ENCODE results near the gene NTN3. TPM values are rescaled to one million over a fixed set of nuclear protein-coding genes. Genes with fewer than 3 reads are reported as not detected.

Gene NTN3
- total and polyA plus RNA-seq, 12 donors, result 0.16 to 1.5 (median 0.32) TPM; not detected in 3

DNA sequence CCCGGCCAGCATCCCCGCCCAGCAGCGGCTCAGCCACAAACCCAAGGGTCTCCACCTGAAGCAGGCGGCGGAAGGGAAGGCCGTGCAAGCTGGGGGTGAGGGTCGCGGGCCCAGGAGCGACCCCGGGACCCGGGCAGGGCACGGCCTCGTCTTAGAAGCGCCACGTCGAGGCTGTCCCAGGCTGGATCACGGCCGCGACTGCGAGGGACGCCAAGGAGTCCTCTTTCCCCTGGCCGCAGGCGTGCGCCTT is 42.4 kb upstream of the NTN3 start:
- TF ChIP-seq CTCF (IDR thresholded peaks at IDR 0.05) (peak in 1 of 6 experiments; percentile 19), POLR2A (IDR thresholded peaks at IDR 0.05) (no peak)
- intact Hi-C loops (cut with DNase I), result loop anchor here (5.0 to 10.0 kb wide), 2 partner anchors 76 to 86 kb away; partner anchors contain the start of gene ABCA3 (in 2 of the 2)
- Histone ChIP-seq H3K27ac (peak overlapping the region in 3 of 5 donors; percentile 4 to 76 (median 70)), H3K4me3 (peak overlapping the region; percentile 5 to 85 (median 56)), H3K9me3 (replicated peaks in 1 of 3) (no peaks in the 10 kb centered on the region), H3K4me1 (replicated peaks in 1 of 2) (peaks cover 0 to 10% of the 10 kb centered on the region in 2 donors), H3K27me3 (no peaks in the 10 kb centered on the region), H3K36me3 (replicated peaks in 1 of 2) (peaks cover 0 to 12% of the 10 kb centered on the region in 2 donors)
- peak in 1 of 7 donors; percentile 25 for DNase-seq
- WGBS, 4 donors, result 1% methylated on average over 23 to 24 of the region's 24 CpGs; no CpG with 5 or more reads in 2 of the 4 donors

DNA sequence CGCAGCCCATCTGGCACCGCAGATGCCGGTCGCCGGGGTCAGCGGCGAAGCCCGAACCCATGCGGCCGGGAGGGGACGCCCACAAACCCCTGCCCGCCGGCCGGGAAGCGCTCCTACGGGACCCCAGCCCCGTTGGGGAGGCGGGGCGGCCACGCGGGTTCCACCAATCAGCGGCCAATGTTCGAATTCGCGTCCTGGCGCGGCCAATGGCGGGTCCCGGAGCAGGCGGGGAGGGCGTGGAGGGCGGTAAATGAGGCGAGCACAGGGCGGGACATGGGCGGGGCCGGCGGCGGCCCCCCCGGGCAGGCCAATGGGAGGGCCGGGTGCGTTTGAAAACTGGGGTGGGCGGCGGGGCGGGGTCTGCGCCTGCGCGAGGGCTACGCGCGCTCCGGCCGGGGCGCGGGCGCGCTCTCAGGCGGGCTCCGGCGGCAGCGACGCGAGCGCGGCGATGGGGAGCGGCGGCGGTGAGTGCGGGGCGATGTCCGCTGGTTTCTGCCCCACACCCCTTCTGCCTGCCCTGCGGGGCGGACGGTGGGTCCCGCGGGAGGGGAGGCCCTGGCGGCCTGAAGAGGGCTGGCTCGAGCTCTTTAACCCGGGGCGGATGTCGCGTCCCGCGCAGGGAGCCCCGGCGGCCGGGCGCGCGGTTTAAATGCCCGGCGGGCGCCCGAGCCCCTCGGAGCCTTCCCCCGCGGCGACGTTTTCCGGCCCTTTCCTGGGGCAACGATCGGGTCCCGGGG is 41.9 kb upstream of the NTN3 start, which contains the start of gene CCNF:
Gene CCNF, plus strand, starts transcription at position 414 of the 737 bp plus-strand sequence. Its CDS starts 35 bp downstream, at position 449.
- H3K9me3 ChIP-seq (replicated peaks in 1 of 3), result no peaks in the 10 kb centered on the region
- 0 to 2% (median 1%) methylated on average over 48 to 103 of the region's 103 CpGs; no CpG with 5 or more reads in 1 of the 4 donors for WGBS, 4 donors
- peak within 1 kb of the TSS; percentile 35 to 90 (median 64) for H3K4me3 ChIP-seq
- peaks cover 0 to 12% of the 10 kb centered on the region in 2 donors for H3K36me3 ChIP-seq (replicated peaks in 1 of 2)
- intact Hi-C loops (cut with DNase I), result loop anchor here (5.0 to 10.0 kb wide), 2 partner anchors 76 to 87 kb away; partner anchors contain the start of gene ABCA3 (in 2 of the 2)
- peak; percentile 95 to 98 (median 97) for DNase-seq
- H3K4me1 ChIP-seq (replicated peaks in 1 of 2), result peaks cover 0 to 10% of the 10 kb centered on the region in 2 donors
- no peaks in the 10 kb centered on the region for H3K27me3 ChIP-seq
- peak within 1 kb of the TSS in 3 of 5 donors; percentile 55 to 76 (median 70) for H3K27ac ChIP-seq
- TF ChIP-seq CTCF (IDR thresholded peaks at IDR 0.05) (peak in 2 of 6 experiments; percentile 44 to 49), POLR2A (IDR thresholded peaks at IDR 0.05) (peak in 1 of 2 donors; percentile 40)

DNA sequence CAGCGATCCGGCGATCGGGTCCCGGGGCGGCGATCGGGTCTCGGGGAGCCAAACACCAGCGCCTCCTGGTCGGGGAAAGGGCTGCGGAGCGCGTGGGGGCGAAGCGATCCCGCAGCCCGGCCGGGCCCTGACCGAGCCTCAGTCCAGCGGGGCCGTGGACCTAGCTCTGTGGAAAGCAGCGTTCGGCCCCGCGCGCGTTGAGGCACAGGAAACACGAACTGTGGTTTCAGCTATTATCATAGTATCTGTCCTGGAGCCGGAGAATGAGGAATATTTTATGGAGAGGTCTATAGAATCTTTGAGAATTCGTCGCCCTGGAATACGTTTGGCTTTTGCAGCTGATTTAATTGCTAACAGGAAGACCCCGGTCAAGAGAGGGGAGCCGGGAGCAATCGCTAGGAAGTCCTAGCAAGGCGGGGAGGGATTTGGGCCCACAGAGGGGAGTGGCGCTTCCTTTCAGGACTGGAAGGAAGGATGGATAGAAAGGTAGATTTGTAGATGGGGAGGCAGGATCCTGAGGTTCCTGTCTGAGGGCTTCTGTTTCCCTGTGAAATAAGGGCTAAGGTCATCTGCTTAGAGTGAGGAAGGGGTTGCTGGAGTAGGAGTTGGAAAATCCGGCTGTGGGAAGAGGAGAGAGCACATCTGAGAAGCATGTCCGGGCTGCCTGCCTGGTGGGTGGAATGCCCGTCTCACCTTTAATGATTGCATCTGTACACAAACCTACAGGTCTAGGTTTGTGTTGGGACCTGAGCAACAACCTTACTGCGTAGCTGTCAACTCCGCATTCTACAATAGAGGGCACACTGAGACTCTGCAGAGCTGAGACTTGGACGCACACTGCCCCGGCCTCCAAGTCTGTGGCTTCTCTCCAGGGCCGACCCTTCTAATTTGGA is 41.1 kb upstream of the NTN3 start:
- Histone ChIP-seq H3K9me3 (replicated peaks in 1 of 3) (no peaks in the 10 kb centered on the region), H3K4me1 (replicated peaks in 1 of 2) (peaks cover 0 to 10% of the 10 kb centered on the region in 2 donors), H3K4me3 (peak overlapping the region; percentile 10 to 90 (median 64)), H3K36me3 (replicated peaks in 1 of 2) (peaks cover 0 to 12% of the 10 kb centered on the region in 2 donors), H3K27ac (peak overlapping the region in 3 of 5 donors; percentile 55 to 76 (median 60)), H3K27me3 (no peaks in the 10 kb centered on the region)
- intact Hi-C loops (cut with DNase I), result loop anchor here (5.0 to 10.0 kb wide), 2 partner anchors 75 to 88 kb away; partner anchors contain the start of gene ABCA3 (in 2 of the 2)
- WGBS, 4 donors, result 9 to 25% (median 12%) methylated on average over 21 to 46 of the region's 46 CpGs
- peak in 1 of 7 donors; percentile 11 for DNase-seq
- TF ChIP-seq CTCF (IDR thresholded peaks at IDR 0.05) (no peak), POLR2A (IDR thresholded peaks at IDR 0.05) (no peak)

GRCh38 chr16:2432286-2432685 is 38.8 kb upstream of the NTN3 start:
- peaks cover 0 to 22% of the 10 kb centered on the region in 2 donors for H3K36me3 ChIP-seq (replicated peaks in 1 of 2)
- no peak overlapping the region for H3K27ac ChIP-seq
- peaks cover 0 to 10% of the 10 kb centered on the region in 2 donors for H3K4me1 ChIP-seq (replicated peaks in 1 of 2)
- DNase-seq, result no peak
- intact Hi-C loops (cut with DNase I), result no loop called here
- H3K4me3 ChIP-seq, result no peak overlapping the region
- no peak for TF ChIP-seq POLR2A (IDR thresholded peaks at IDR 0.05)
- TF ChIP-seq CTCF (IDR thresholded peaks at IDR 0.05), result no peak
- H3K9me3 ChIP-seq (replicated peaks in 1 of 3), result no peaks in the 10 kb centered on the region
- WGBS, 4 donors, result 93 to 100% (median 95%) methylated on average over 5 to 6 of the region's 6 CpGs
- H3K27me3 ChIP-seq, result no peaks in the 10 kb centered on the region
